Stimulated activated CD4-positive, alpha-beta T cell treated with anti-CD3 and anti-CD28 coated beads, Interleukin-2, amount 100 ng/mL, for 48 hours (primary cell): ENCODE results near the gene NFATC2.
"Not testable (repeated sequence)": the region's sequence is repeated elsewhere in the genome, so short reads cannot be mapped to it uniquely, and the experiment has no call there.

Experiments
- DNase-seq, 2 donors: peaks; one replicate each; pipeline ENCODE4 v3.0.0-alpha.2; 2020

NFATC2 gene

GRCh38 chr20:51346686-51347485 lies 195.6 kb downstream of the NFATC2 start:
- no peak for DNase-seq

- no peak for DNase-seq
Observed at GRCh38 chr20:51345601-51346101, 196.9 kb downstream of the NFATC2 start.

GRCh38 chr20:51343802-51344201 lies 198.7 kb downstream of the NFATC2 start:
- DNase-seq: not testable (repeated sequence)

GRCh38 chr20:51342510-51343236 lies 199.8 kb downstream of the NFATC2 start:
- DNase-seq: no peak

- DNase-seq: no peak
Observed at GRCh38 chr20:51341581-51341980, 200.9 kb downstream of the NFATC2 start.

GRCh38 chr20:51340451-51340840 lies 202.1 kb downstream of the NFATC2 start:
- DNase-seq: no peak

- no peak for DNase-seq
Observed at GRCh38 chr20:51339721-51340450, 202.6 kb downstream of the NFATC2 start.

- DNase-seq: no peak
Observed at GRCh38 chr20:51338692-51339440, 203.7 kb downstream of the NFATC2 start.

GRCh38 chr20:51337126-51337805 lies 205.3 kb downstream of the NFATC2 start:
- DNase-seq: no peak
